ENCODE measurements around the gene CDPF1.
"Not testable (repeated sequence)": the region's sequence is repeated elsewhere in the genome, so short reads cannot be mapped to it uniquely, and the experiment has no call there.

CDPF1 gene

GRCh38 chr22:46281866-46282678 is 32.0 kb upstream of the CDPF1 start:
- DNase-seq (ENCODE audit: low spot score) = no peak

- peak; percentile 56 for DNase-seq (ENCODE audit: low spot score)
Observed at GRCh38 chr22:46280999-46281623, 31.0 kb upstream of the CDPF1 start.

- DNase-seq (ENCODE audit: low spot score) = no peak
Observed at GRCh38 chr22:46280063-46280817, 30.1 kb upstream of the CDPF1 start.

- no peak for DNase-seq (ENCODE audit: low spot score)
Observed at GRCh38 chr22:46278656-46279645, 28.9 kb upstream of the CDPF1 start.

DNA sequence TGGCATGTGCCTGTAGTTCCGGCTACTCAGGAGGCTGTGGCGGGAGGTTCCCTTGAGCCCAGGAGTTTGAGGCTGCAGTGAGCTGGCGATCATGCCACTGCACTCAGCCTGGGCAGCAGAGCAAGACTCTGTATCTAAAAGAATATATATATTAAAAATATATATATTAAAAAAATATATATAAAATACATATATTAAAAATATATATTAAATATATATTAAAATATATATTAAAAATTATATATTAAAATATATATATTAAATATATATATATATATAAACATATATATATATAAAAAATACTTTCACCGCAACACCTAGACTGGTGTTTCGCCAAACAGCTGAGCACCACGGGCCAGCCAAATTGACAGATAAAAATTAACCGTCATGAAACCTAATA is 26.5 kb upstream of the CDPF1 start:
- no peak for DNase-seq (ENCODE audit: low spot score)

GRCh38 chr22:46275455-46276122 is 25.5 kb upstream of the CDPF1 start:
- DNase-seq (ENCODE audit: low spot score) = no peak

- DNase-seq (ENCODE audit: low spot score) = no peak
Observed at GRCh38 chr22:46274381-46274780, 24.3 kb upstream of the CDPF1 start.

DNA sequence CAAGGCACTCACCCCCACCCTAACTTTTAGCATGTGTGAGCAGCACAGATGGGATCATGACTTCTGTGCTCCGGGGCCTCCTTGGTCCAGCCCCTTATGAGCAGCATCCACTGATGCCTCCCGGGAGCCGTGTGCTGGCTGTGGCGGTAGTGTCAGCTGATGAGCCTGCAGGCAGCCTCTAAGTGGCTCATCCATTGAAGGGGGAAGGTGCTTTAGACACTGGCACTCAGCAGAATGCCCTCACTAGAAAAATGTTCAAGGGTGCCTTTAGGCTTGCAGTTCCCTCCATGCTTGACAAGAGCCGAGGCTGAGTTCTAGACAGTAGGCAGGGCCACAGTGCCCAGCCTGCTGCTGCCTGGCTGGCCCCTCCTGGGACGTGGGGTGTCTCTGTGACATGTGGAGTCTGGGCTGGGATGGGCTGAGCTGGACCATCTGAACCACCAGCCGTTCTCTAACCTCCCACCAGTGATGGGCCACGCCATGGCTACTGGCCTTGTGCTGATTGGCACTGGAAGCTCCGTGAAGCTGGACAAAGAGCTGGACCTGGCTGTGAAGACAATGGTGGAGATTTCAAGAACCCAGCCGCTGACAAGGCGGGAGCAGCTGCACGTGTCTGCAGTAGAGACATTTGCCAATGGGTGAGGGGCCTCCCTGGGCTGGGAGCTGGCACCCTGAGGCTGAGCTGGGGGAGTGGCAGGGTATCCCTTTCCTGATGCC is 23.5 kb upstream of the CDPF1 start:
- DNase-seq (ENCODE audit: low spot score) = no peak

DNA sequence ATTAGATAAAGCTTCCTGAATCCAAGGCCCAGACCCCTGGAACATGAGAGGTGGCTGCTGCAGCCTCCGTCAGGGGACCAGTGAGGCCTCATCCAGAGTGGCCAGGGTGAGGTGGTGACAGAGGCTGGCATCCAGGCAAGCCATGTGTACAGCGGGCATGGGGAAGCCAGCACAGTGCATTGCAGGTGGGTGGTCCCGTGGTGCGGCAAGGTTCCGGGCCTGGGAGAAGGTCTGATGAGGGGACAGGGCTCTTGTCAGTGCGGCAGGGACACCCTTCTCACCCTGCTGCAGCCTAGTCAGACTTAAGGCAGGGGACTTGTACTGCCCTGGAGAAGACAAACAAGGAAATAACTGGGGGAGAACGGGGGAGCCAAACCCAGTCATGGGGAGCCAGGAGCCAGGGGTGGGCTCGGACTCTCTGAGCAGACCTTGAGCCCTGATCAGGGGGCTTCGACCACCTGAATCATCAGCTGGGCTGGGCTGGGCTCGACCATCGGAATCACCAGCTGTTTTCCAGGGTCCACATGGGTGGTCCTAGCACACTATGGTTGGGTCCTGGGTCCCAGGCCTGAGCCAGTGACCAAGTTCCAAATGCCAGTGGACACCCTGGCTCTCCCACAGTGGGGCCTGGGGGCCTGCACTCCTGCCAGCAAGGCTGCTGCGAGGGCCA is 22.8 kb upstream of the CDPF1 start:
- DNase-seq (ENCODE audit: low spot score) = no peak

- DNase-seq (ENCODE audit: low spot score) = no peak
Observed at GRCh38 chr22:46272196-46272595, 22.1 kb upstream of the CDPF1 start.

DNA sequence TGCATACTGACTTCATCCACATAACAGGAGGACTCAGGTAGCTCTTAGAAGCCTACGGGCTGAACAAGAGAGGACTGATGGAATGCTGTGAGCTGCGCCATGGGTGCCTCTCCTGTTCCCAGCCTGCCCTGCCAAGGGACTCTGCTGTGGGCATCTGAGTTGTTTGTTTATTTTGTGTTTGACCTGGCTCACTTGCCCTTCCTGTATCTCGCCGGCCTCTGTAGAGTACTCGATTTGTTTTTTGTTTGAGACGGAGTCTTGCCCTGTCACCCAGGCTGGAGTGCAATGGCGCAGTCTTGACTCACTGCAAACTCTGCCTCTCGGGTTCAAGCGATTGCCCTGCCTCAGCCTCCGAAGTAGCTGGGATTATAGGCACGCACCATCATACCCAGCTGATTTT is 19.5 kb upstream of the CDPF1 start:
- no peak for DNase-seq (ENCODE audit: low spot score)

DNA sequence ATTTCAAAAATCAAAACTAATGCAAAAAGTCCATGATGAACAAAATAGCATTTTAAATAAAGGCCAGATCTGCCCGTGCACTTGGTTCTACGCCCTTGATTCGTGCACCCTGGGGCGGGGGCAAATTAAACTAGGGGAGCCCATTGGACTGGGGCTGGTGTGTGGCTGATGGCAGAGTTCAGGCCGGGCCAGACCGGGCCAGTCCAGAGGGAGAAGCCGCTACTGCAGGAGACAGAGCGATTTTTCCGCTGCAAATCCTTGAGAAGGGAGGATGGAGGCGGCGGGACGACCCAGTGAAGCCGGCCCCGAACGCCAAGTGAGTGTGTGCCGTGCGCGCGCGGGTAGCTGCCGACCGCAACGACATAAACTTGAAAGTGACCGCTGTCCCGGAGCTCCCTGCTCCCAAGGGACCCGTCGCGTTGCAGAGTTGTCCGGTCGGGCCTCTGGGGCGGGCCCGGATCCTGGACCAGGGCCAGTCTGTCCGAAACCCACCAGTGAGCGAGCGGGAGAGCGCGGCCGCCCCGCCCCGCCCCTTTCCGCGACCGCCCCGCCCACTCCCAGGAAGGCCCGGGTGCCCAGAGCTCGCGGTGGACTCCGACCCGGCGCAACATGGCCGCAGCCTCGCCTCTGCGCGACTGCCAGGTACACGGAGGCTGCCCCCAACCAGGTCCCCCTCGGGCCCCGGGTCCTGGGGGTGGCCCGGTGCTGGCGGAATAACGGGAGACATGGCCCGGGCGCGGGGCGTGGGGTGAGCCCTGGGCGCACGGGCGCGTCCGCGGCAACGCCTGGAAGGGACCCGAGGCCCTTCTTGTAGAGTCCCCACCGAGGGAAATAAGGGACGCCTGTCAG is 17.6 kb upstream of the CDPF1 start, which contains the start of gene TTC38:
TSS of gene TTC38 (plus strand) at position 578 of the 849 bp plus-strand sequence. CDS start at position 610, 32 bp downstream.
- DNase-seq (ENCODE audit: low spot score) = peak; percentile 51

- not testable (repeated sequence) for DNase-seq (ENCODE audit: low spot score)
Observed at GRCh38 chr22:46265627-46266026, 15.5 kb upstream of the CDPF1 start.

DNA sequence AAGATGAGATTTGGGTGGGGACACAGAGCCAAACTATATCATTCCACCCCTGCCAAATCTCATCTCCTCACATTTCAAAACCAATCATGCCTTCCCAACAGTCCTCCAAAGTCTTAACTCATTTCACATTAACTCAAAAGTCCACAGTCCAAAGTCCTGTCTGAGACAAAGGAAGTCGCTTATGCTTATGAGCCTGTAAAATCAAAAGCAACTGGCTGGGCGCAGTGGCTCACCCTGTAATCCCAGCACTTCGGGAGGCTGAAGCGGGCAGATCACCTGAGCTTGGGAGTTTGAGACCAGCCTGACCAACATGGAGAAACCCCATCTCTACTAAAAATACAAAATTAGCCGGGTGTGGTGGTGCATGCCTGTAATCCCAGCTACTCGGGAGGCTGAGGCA is 14.4 kb upstream of the CDPF1 start:
- not testable (repeated sequence) for DNase-seq (ENCODE audit: low spot score)

- no peak for DNase-seq (ENCODE audit: low spot score)
Observed at GRCh38 chr22:46263216-46263590, 13.1 kb upstream of the CDPF1 start, which contains the start of gene PKDREJ. PKDREJ (minus strand) TSS chr22:46263343; CDS start chr22:46263322, 21 bp downstream.

DNA sequence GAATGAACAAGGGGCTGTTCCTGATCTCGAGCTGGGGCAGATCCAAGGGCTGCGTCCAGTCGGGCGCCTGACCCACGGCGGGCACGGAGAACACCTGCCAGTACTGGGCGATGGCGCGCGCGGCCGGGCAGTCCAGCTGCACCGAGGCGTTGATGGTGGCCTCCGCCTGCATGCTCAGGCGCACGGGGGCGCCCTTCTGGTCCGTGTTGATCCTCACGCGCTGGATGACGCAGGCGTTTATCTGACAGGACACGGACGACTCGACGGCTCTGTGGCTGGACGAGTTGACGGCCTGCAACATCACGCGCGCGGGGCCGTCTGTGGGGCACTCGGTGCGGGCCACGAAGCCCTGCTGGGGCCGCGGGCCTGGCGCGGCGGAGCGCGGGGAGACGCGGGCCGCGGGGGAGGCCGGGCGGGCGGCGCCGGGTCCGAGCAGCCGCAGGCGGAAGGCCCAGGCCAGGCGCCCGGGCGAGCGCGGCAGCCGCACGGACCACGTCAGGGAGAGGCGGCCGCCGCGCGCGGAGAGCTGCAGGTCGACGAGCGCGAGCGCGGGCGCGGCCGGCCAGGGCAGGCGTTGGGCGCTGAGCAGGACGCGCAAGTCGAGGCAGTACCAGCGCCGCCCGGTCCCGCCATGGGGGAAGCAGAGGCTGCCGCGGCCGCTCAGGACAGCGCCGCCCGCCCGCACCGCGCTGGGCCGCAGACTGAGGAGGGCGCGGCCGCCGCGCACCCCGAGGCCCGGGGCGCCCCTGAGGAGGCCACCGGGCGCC is 12.5 kb upstream of the CDPF1 start:
- peak; percentile 32 for DNase-seq (ENCODE audit: low spot score)

- no peak for DNase-seq (ENCODE audit: low spot score)
Observed at GRCh38 chr22:46260038-46260437, 9.9 kb upstream of the CDPF1 start.

GRCh38 chr22:46259374-46259773 is 9.3 kb upstream of the CDPF1 start:
- no peak for DNase-seq (ENCODE audit: low spot score)
